Motor neuron (in vitro differentiated cells): ENCODE measurements around the gene AMZ2. TPM values are rescaled to one million over a fixed set of nuclear protein-coding genes. Genes with fewer than 3 reads are reported as not detected.
A peak's percentile ranks its signal among the peaks of the same experiment; 100 is the strongest.
"Not testable (repeated sequence)": the region's sequence is repeated elsewhere in the genome, so short reads cannot be mapped to it uniquely, and the experiment has no call there.

Source experiments
- ATAC-seq, 8 experiments: fragments of 200-7000 bp; cut with Tn5 transposase; replicated peaks in 6 of 8; 2 replicates each; pipeline ENCODE4 v1.8.0; 2021; ENCODE audit warnings: mild to moderate bottlenecking in 8 of 8, moderate library complexity in 8 of 8
- H3K27ac ChIP-seq, 2 donors: fragments of 250-450 bp; sonication (Bioruptor Pico); 2 replicates each; pipeline ENCODE4 v1.9.0; 2021; ENCODE audit warnings: antibody characterized with exemption in 2 of 2, mild to moderate bottlenecking in 2 of 2, moderate library complexity in 1 of 2
- H3K4me1 ChIP-seq, 2 donors: fragments of 250-450 bp; sonication (Bioruptor Pico); replicated peaks in 1 of 2; 2 replicates each; pipeline ENCODE4 v1.6.1; 2021; ENCODE audit warnings: antibody characterized with exemption in 2 of 2, mild to moderate bottlenecking in 2 of 2, moderate library complexity in 1 of 2
- H3K4me3 ChIP-seq, 5 donors: fragments of 250-450 bp; sonication (Bioruptor Pico); 2 replicates each; pipeline ENCODE4 v1.9.0; 2021; ENCODE audit warnings: antibody characterized with exemption in 5 of 5, mild to moderate bottlenecking in 5 of 5, moderate library complexity in 4 of 5
- WGBS, 10 experiments: fragments of 450-650 bp; shearing (Covaris generic); methylation state at CpG; one replicate each; pipeline ENCODE4 v1.0.0; 2022; 5-methylcytosine and 5-hydroxymethylcytosine counted together
- in situ Hi-C, 9 experiments: fragments of 400-800 bp; cut with MboI; loops; one replicate each; pipeline ENCODE4 v1.15.0; 2021; ENCODE audit warnings: low sequenced_read_pairs in 9 of 9, low pct_unique_long_range_greater_than_20kb in 2 of 9; ENCODE audit not compliant: unreplicated experiment in 9 of 9
- total RNA-seq, 8 experiments: library from RNA; unstranded; fragments of 300-600 nt; gene quantifications; 2 replicates each; pipeline versions ENCODE4 v1.2.3 to v1.2.4, GENCODE V29; 2022

AMZ2 gene
- total RNA-seq, 8 experiments from 2014 or later = 60.9 to 114 (median 100) TPM

DNA sequence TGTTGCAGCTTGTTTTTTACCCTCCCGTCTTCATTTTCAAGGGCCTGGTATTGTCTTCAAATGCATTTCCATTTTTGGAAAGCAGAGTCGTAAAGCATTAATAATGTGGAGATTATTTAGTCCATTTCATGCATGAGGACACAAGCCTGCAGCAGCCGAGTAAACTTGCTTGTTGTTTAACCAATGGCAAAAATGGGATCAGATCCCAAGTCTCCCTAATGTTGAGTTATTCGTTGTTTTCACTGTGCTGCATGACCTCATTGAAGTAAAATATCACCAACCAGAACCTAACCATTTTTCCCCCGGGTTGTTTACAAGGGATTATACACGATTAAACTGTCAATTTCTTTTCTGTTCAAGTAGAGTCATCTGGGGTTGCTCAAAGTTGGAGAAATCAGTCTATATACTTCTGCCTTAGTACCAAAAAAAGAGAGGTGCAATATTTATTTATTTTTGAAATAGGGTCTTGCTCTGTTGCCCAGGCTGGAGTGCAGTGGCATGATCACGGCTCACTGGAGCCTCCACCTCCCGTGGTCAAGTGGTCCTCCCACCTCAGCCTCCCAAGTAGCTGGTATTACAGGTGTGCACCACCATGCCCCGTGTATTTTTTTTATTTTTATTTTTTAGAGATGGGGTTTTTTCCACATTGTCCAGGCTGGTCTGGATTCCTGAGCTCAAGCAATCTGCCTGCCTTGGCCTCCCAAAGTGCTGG lies 12.4 kb downstream of the AMZ2 start:
- 85 to 100% (median 96%) methylated on average over 1 to 6 of the region's 9 CpGs; no CpG with 5 or more reads in 2 of the 10 experiments for WGBS, 10 experiments
- in situ Hi-C loops = loop anchor here in 6 of 9 experiments (10.0 to 25.0 kb wide), 3 partner anchors 175 to 202 kb away; partner anchors contain the start of gene WIPI1 (in 2 of the 6)

GRCh38 chr17:68262467-68262866 lies 14.6 kb downstream of the AMZ2 start:
- in situ Hi-C loops = loop anchor here in 6 of 9 experiments (10.0 to 25.0 kb wide), 3 partner anchors 172 to 200 kb away; partner anchors contain the start of gene WIPI1 (in 2 of the 6)
- 40 to 77% (median 70%) methylated on average over 1 to 2 of the region's 2 CpGs; no CpG with 5 or more reads in 7 of the 10 experiments for WGBS, 10 experiments
- H3K4me3 ChIP-seq, H3K27ac ChIP-seq, ATAC-seq: not testable (repeated sequence)
- peaks cover 10 to 20% of the 10 kb centered on the region in 2 donors for H3K4me1 ChIP-seq

More for the DNA sequence above, 12.4 kb downstream of the AMZ2 start:
- H3K4me3 ChIP-seq = no peak overlapping the region
- H3K4me1 ChIP-seq = peaks cover 10 to 20% of the 10 kb centered on the region in 2 donors
- no peak for ATAC-seq
- H3K27ac ChIP-seq = no peak overlapping the region

- H3K4me1 ChIP-seq = peaks cover 10 to 15% of the 10 kb centered on the region in 2 donors
- in situ Hi-C loops = loop anchor here in 6 of 9 experiments (10.0 to 25.0 kb wide), 3 partner anchors 172 to 199 kb away; partner anchors contain the start of gene WIPI1 (in 2 of the 6)
- WGBS, 10 experiments = 0 to 100% (median 6%) methylated on average over 1 to 8 of the region's 9 CpGs; no CpG with 5 or more reads in 2 of the 10 experiments
- peak; percentile 37 to 79 (median 54) for ATAC-seq
- H3K27ac ChIP-seq, H3K4me3 ChIP-seq: not testable (repeated sequence)
Observed at GRCh38 chr17:68263101-68263681, 15.3 kb downstream of the AMZ2 start.

GRCh38 chr17:68265833-68266232 lies 18.0 kb downstream of the AMZ2 start:
- H3K4me1 ChIP-seq, H3K27ac ChIP-seq, H3K4me3 ChIP-seq: not testable (repeated sequence)
- 41 to 100% (median 86%) methylated on average over 1 to 2 of the region's 2 CpGs; no CpG with 5 or more reads in 1 of the 10 experiments for WGBS, 10 experiments
- in situ Hi-C loops = loop anchor here in 6 of 9 experiments (10.0 to 25.0 kb wide), 3 partner anchors 169 to 196 kb away; partner anchors contain the start of gene WIPI1 (in 2 of the 6)
- peak in 1 of 8 experiments; percentile 47 for ATAC-seq

GRCh38 chr17:68273722-68274121 lies 25.9 kb downstream of the AMZ2 start:
- ATAC-seq = no peak
- in situ Hi-C loops = loop anchor here in 5 of 9 experiments (25.0 kb wide), 2 partner anchors 164 to 189 kb away; partner anchors contain the start of gene WIPI1 (in 2 of the 5)
- H3K4me3 ChIP-seq = no peak overlapping the region
- 40 to 95% (median 80%) methylated on average over 1 to 9 of the region's 11 CpGs; no CpG with 5 or more reads in 4 of the 10 experiments for WGBS, 10 experiments
- no peaks in the 10 kb centered on the region for H3K4me1 ChIP-seq
- no peak overlapping the region for H3K27ac ChIP-seq

GRCh38 chr17:68276339-68276738 lies 28.5 kb downstream of the AMZ2 start:
- H3K4me1 ChIP-seq, H3K4me3 ChIP-seq, ATAC-seq, H3K27ac ChIP-seq: not testable (repeated sequence)
- in situ Hi-C loops = loop anchor here in 1 of 9 experiments (25.0 kb wide), 1 partner anchor 161 kb away; no protein-coding TSS in a partner anchor
- 92 to 100% (median 100%) methylated on average over 2 to 3 of the region's 3 CpGs; no CpG with 5 or more reads in 5 of the 10 experiments for WGBS, 10 experiments

DNA sequence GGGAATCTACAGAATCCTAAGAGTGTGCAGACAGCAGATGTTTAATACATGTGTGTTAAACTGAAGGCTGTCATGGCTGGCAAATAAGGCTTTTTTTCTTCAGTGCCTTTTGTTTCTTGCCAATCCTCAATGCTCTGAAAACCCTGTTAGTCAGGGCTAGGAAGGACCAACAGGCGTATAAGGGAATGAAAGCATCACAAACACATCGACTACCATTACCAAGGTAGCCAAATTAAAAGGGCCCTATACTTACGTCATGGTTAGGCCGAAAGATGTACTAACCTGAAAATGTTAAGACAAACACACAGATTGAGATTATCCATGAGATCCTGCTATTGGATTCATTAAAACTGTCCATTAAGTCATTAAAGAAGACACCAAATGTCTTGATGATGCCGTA lies 30.0 kb downstream of the AMZ2 start:
- in situ Hi-C loops = loop anchor here in 1 of 9 experiments (25.0 kb wide), 1 partner anchor 159 kb away; no protein-coding TSS in a partner anchor
- Histone ChIP-seq H3K4me3 (no peak overlapping the region), H3K27ac (no peak overlapping the region), H3K4me1 (no peaks in the 10 kb centered on the region)
- no peak for ATAC-seq
- WGBS, 10 experiments = 72 to 100% (median 92%) methylated on average over 1 to 5 of the region's 5 CpGs

DNA sequence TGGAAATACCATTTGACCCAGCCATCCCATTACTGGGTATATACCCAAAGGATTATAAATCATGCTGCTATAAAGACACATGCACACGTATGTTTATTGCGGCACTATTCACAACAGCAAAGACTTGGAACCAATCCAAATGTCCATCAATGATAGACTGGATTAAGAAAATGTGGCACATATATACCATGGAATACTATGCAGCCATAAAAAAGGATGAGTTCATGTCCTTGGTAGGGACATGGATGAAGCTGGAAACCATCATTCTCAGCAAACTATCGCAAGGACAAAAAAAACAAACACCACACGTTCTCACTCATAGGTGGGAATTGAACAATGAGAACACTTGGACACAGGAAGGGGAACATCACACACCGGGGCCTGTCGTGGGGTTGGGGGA lies 34.1 kb downstream of the AMZ2 start:
- H3K4me1 ChIP-seq, H3K27ac ChIP-seq, H3K4me3 ChIP-seq, ATAC-seq: not testable (repeated sequence)
- in situ Hi-C loops = loop anchor here in 1 of 9 experiments (25.0 kb wide), 1 partner anchor 155 kb away; no protein-coding TSS in a partner anchor
- WGBS, 10 experiments = no CpG with 5 or more reads among the region's 6 CpGs

DNA sequence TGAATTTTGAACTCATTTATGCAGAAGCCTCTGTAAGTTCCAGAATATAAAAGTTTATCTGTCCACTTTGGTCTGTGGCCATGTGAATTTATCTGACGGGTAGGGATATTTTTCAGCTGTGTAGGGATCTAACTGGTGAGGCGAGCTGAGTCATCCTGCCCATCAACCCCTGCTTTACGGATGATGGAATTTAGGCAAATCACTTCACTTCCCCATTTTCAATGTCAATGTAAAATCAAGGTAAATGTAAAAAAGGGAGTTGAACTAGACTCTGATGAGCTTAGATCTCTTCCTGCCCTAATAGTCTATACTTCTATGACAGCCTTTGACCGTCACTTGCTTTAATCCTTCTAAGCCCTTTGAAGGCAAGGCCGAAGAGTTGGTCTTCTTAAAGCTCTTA lies 40.5 kb downstream of the AMZ2 start:
- 71 to 100% (median 91%) methylated on average over 1 to 5 of the region's 5 CpGs; no CpG with 5 or more reads in 1 of the 10 experiments for WGBS, 10 experiments
- peaks cover 11 to 14% of the 10 kb centered on the region in 2 donors for H3K4me1 ChIP-seq
- ATAC-seq = no peak
- H3K4me3 ChIP-seq = no peak overlapping the region
- H3K27ac ChIP-seq = no peak overlapping the region
- in situ Hi-C loops = loop anchor here in 1 of 9 experiments (25.0 kb wide), 1 partner anchor 149 kb away; no protein-coding TSS in a partner anchor

DNA sequence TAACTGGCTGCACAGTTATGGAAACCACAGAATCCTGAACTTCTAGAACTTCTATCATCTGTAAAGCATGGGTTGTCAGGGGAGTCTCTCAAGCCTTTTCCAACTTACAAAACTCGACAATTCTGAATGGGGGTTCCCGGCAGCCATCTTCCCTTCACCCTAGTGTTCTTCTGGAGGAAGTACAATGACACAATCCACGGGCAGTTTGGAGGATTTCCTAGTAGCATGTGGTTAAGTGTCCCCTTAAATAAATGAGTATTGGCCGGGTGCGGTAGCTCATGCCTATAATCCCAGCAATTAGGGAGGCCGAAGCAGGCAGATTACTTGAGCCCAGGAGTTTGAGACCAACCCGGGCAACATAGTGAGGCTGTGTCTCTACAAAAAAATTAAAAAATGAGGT lies 41.0 kb downstream of the AMZ2 start:
- no peak for ATAC-seq
- WGBS, 10 experiments = 83 to 100% (median 93%) methylated on average over 1 to 7 of the region's 7 CpGs; no CpG with 5 or more reads in 1 of the 10 experiments

GRCh38 chr17:68289473-68289872 lies 41.6 kb downstream of the AMZ2 start:
- Histone ChIP-seq H3K4me3 (peak overlapping the region; percentile 55 to 84 (median 69)), H3K27ac (no peak overlapping the region), H3K4me1 (peaks cover 17 to 18% of the 10 kb centered on the region in 2 donors)
- no peak for ATAC-seq
- WGBS, 10 experiments = 17 to 94% (median 67%) methylated on average over 1 to 6 of the region's 7 CpGs; no CpG with 5 or more reads in 2 of the 10 experiments
- in situ Hi-C loops = loop anchor here in 1 of 9 experiments (25.0 kb wide), 1 partner anchor 148 kb away; no protein-coding TSS in a partner anchor

More for the DNA sequence above, 41.0 kb downstream of the AMZ2 start:
- in situ Hi-C loops = loop anchor here in 1 of 9 experiments (25.0 kb wide), 1 partner anchor 148 kb away; no protein-coding TSS in a partner anchor
- Histone ChIP-seq H3K4me3 (peak overlapping the region in 3 of 5 donors; percentile 55 to 84 (median 69)), H3K27ac (no peak overlapping the region), H3K4me1 (peaks cover 14 to 17% of the 10 kb centered on the region in 2 donors)

DNA sequence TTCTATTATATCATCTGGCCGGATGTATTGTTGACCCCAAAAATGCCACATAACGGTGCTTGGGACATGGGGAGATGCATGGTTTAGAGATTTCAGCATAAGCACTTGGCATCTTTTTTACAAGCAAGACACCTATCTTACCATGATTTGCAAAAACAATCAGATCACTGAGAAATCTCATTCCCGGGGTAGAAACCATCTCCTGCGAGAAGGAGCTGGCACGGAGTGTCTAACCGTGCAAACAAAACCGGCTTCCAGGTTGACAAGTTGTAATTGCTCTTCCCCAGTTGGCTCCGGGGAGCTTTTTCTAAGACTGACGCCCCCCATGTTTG lies 42.1 kb downstream of the AMZ2 start:
- in situ Hi-C loops = loop anchor here in 1 of 9 experiments (25.0 kb wide), 1 partner anchor 147 kb away; no protein-coding TSS in a partner anchor
- H3K4me3 ChIP-seq = peak overlapping the region; percentile 55 to 84 (median 69)
- ATAC-seq = no peak
- peaks cover 17 to 18% of the 10 kb centered on the region in 2 donors for H3K4me1 ChIP-seq
- no peak overlapping the region for H3K27ac ChIP-seq
- 2 to 66% (median 15%) methylated on average over 3 to 8 of the region's 9 CpGs; no CpG with 5 or more reads in 2 of the 10 experiments for WGBS, 10 experiments
